Keratinocyte (primary cell): Measurements from ENCODE around the gene E2F3. TPM values are rescaled to one million over a fixed set of nuclear protein-coding genes. Genes with fewer than 3 reads are reported as not detected.

Experiments used
- DNase-seq: peaks from one replicate; pipeline ENCODE4 v3.0.0-alpha.2; 2011; ENCODE audit warnings: low read depth, missing footprints, low spot score
- FAIRE-seq: peaks from 2 replicates; lab custom pipeline; 2011; peaks lifted over from hg19 to GRCh38; lab: Jason Lieb, UNC
- H2AFZ ChIP-seq: 2 replicates; pipeline ENCODE4 v1.6.0; 2012; ENCODE audit warnings: low read length, control low read depth, inconsistent platforms; ENCODE audit not compliant: control insufficient read depth
- H3K27ac ChIP-seq: 2 replicates; pipeline ENCODE4 v1.5.1; 2011; ENCODE audit warnings: low read length; ENCODE audit not compliant: control insufficient read depth, insufficient read depth
- H3K27me3 ChIP-seq: 3 replicates; pipeline ENCODE4 v1.6.0; 2011; ENCODE audit warnings: low read length; ENCODE audit not compliant: control insufficient read depth, insufficient read depth; ENCODE audit errors: extremely low read depth
- H3K36me3 ChIP-seq, 2 experiments: 2 replicates in 1 of 2; 3 replicates in 1 of 2; pipeline ENCODE4 v1.5.1; 2011; ENCODE audit warnings: low read length in 2 of 2, mild to moderate bottlenecking in 1 of 2; ENCODE audit not compliant: control insufficient read depth in 2 of 2, insufficient read depth in 2 of 2; ENCODE audit errors: extremely low read depth in 1 of 2
- H3K4me1 ChIP-seq: 3 replicates; pipeline ENCODE4 v1.5.1; 2011; ENCODE audit warnings: low read length; ENCODE audit not compliant: control insufficient read depth, insufficient read depth; ENCODE audit errors: extremely low read depth
- H3K4me2 ChIP-seq: 3 replicates; pipeline ENCODE4 v1.6.0; 2011; ENCODE audit warnings: low read depth, low read length; ENCODE audit not compliant: control insufficient read depth, insufficient read depth; ENCODE audit errors: extremely low read depth
- H3K4me3 ChIP-seq, 3 experiments: fragments of 200-600 bp in 1 of 3; sonication (generic) in 1 of 3; 2 replicates in 2 of 3; 3 replicates in 1 of 3; pipeline ENCODE4 v1.5.1; 2011 to 2016; ENCODE audit warnings: low read length in 3 of 3, mild to moderate bottlenecking in 3 of 3, control low read depth in 2 of 3, inconsistent platforms in 1 of 3, low read depth in 1 of 3, mixed read lengths in 1 of 3, mixed run types in 1 of 3, moderate library complexity in 1 of 3; ENCODE audit not compliant: control insufficient read depth in 2 of 3, insufficient read depth in 2 of 3; ENCODE audit errors: extremely low read depth in 1 of 3
- H3K79me2 ChIP-seq: 2 replicates; pipeline ENCODE4 v1.6.0; 2012; ENCODE audit warnings: low read length; ENCODE audit not compliant: control insufficient read depth, insufficient read depth
- H3K9ac ChIP-seq: 3 replicates; pipeline ENCODE4 v1.6.0; 2011; ENCODE audit warnings: low read length; ENCODE audit not compliant: control insufficient read depth, insufficient read depth; ENCODE audit errors: extremely low read depth
- H3K9me1 ChIP-seq: 3 replicates; pipeline ENCODE4 v1.6.0; 2011; ENCODE audit warnings: low read length; ENCODE audit not compliant: control insufficient read depth, insufficient read depth; ENCODE audit errors: extremely low read depth
- H3K9me3 ChIP-seq: 2 replicates; pipeline ENCODE4 v1.5.1; 2012; ENCODE audit warnings: low read depth, low read length; ENCODE audit not compliant: control insufficient read depth
- H4K20me1 ChIP-seq: 3 replicates; pipeline ENCODE4 v1.6.0; 2011; ENCODE audit warnings: low read length; ENCODE audit not compliant: control insufficient read depth, insufficient read depth; ENCODE audit errors: extremely low read depth
- EZH2 ChIP-seq: IDR thresholded peaks from one replicate; pipeline ENCODE4 v1.6.1; 2012; ENCODE audit warnings: inconsistent platforms, mild to moderate bottlenecking, low read length, moderate library complexity
- dilution Hi-C: fragments of 300-500 bp; cut with MboI; formaldehyde crosslinking; loops from one replicate; pipeline ENCODE4 v1.7.0; 2020; ENCODE audit warnings: low sequenced_read_pairs; ENCODE audit not compliant: extremely low pct_ligation_motif_present
- polyA plus RNA-seq, 5 experiments: library from polyadenylated mRNA; depleted of rRNA in 3 of 5; stranded (reverse) in 3 of 5; stranded (forward) in 1 of 5; unstranded in 1 of 5; fragments of >200 nt; gene quantifications; 1 replicate in 1 of 5; 2 replicates in 3 of 5; 3 replicates in 1 of 5; pipeline versions ENCODE4 v1.2.1 to v1.2.3, GENCODE V29; 2011 to 2012; ENCODE audit warnings: missing spikeins in 2 of 5, low read depth in 1 of 5, low replicate concordance in 1 of 5
- TF ChIP-seq, protein P1 (sequence below), 3 experiments: IDR thresholded peaks in 1 of 3; conservative IDR thresholded peaks in 1 of 3; optimal IDR thresholded peaks in 1 of 3; 2 replicates in 2 of 3; 3 replicates in 1 of 3; pipeline versions ENCODE3 to v1.5.1; 2011; ENCODE audit warnings: low read length in 3 of 3, mild to moderate bottlenecking in 3 of 3, moderate library complexity in 2 of 3, control low read depth in 1 of 3, inconsistent platforms in 1 of 3; ENCODE audit not compliant: insufficient read depth in 2 of 3; ENCODE audit errors: extremely low read depth in 1 of 3

Gene E2F3
- polyA plus RNA-seq, 1 donor (not counting 4 experiments of a cell fraction or from before 2014, with no cell fraction given), result 14.6 TPM

DNA sequence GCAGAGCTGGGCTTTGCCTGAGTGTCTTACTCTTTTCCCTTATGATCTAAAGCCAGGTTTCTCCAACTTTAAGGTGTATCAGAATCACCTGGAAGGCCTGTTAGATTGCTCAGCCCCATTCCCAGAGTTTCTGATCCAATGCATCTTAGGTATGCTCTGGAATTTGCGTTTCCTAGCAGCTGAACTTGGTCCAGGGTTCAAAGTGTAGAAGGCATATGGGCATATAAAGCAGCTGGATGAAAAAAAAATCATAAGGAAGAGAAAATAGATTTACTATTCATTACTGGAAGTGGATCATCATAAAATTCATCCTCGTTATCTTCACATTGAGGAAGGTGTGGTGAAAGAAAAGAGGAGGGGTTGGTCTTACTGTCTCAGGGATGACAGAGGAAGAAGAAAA is 75.8 kb downstream of the E2F3 start:
- Histone ChIP-seq H3K9me1 (peaks cover 2% of the 10 kb centered on the region), H3K4me1 (no peaks in the 10 kb centered on the region), H4K20me1 (no peaks in the 10 kb centered on the region), H3K4me2 (no peak overlapping the region), H3K27ac (no peak overlapping the region), H3K9ac (no peak overlapping the region), H3K9me3 (no peaks in the 10 kb centered on the region), H3K36me3 (peaks cover 4 to 18% of the 10 kb centered on the region in 2 experiments), H2AFZ (no peak overlapping the region), H3K4me3 (no peak overlapping the region), H3K79me2 (peaks cover 44% of the 10 kb centered on the region), H3K27me3 (no peaks in the 10 kb centered on the region)
- TF ChIP-seq, protein P1, sequence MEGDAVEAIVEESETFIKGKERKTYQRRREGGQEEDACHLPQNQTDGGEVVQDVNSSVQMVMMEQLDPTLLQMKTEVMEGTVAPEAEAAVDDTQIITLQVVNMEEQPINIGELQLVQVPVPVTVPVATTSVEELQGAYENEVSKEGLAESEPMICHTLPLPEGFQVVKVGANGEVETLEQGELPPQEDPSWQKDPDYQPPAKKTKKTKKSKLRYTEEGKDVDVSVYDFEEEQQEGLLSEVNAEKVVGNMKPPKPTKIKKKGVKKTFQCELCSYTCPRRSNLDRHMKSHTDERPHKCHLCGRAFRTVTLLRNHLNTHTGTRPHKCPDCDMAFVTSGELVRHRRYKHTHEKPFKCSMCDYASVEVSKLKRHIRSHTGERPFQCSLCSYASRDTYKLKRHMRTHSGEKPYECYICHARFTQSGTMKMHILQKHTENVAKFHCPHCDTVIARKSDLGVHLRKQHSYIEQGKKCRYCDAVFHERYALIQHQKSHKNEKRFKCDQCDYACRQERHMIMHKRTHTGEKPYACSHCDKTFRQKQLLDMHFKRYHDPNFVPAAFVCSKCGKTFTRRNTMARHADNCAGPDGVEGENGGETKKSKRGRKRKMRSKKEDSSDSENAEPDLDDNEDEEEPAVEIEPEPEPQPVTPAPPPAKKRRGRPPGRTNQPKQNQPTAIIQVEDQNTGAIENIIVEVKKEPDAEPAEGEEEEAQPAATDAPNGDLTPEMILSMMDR (optimal IDR thresholded peaks at IDR 0.05 in 1 of 3, IDR thresholded peaks at IDR 0.05 in 1 of 3, conservative IDR thresholded peaks at IDR 0.05 in 1 of 3; ENCODE audit: extremely low read depth in 1 of 3, insufficient read depth in 2 of 3, low read length in 3 of 3), result no peak
- no peak for TF ChIP-seq EZH2
- DNase-seq, result no peak
- dilution Hi-C loops, result no loop called here
- no peak for FAIRE-seq

DNA sequence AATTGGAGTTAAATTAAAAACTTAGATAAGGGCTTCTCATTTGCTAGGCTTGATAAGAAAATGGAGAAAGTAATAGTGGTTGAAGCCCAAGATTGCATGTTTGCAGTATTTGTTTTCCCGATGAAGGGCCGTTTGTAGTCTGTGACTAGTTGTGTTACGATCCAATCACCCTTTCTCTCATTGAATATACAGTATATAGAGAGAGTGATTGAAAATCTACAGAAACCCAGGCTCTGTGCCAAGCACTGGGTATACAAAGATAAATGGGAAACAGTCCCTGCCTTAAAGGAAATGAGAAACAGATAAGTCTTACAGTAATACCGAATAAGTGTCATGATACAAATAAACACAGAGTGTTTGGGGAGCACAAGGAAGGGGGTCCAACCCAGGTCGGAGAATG is 77.4 kb downstream of the E2F3 start:
- no peaks in the 10 kb centered on the region for H4K20me1 ChIP-seq
- no peaks in the 10 kb centered on the region for H3K4me1 ChIP-seq
- FAIRE-seq (no peak), DNase-seq (no peak)
- no peak overlapping the region for H3K4me3 ChIP-seq
- no peak overlapping the region for H3K4me2 ChIP-seq
- no peaks in the 10 kb centered on the region for H3K27me3 ChIP-seq
- peaks cover 11 to 28% of the 10 kb centered on the region in 2 experiments for H3K36me3 ChIP-seq
- dilution Hi-C loops, result no loop called here
- H3K9me3 ChIP-seq, result no peaks in the 10 kb centered on the region
- H3K9ac ChIP-seq, result no peak overlapping the region
- TF ChIP-seq EZH2, result no peak
- TF ChIP-seq, protein P1 (optimal IDR thresholded peaks at IDR 0.05 in 1 of 3, IDR thresholded peaks at IDR 0.05 in 1 of 3, conservative IDR thresholded peaks at IDR 0.05 in 1 of 3; ENCODE audit: extremely low read depth in 1 of 3, insufficient read depth in 2 of 3, low read length in 3 of 3), result no peak
- peaks cover 2% of the 10 kb centered on the region for H3K9me1 ChIP-seq
- H3K79me2 ChIP-seq, result peaks cover 37% of the 10 kb centered on the region
- no peak overlapping the region for H3K27ac ChIP-seq
- H2AFZ ChIP-seq, result no peak overlapping the region
